Body of pancreas (tissue), 4 donors: ENCODE data around the gene SP1. TPM values are rescaled to one million over a fixed set of nuclear protein-coding genes. Genes with fewer than 3 reads are reported as not detected.

ENCODE experiments used
- ATAC-seq: fragments of 150-250 bp; one replicate; pipeline ENCODE4 v1.9.1; 2016
- DNase-seq, 4 donors: peaks; one replicate each; pipeline ENCODE4 v3.0.0-alpha.2; 2019
- H3K27ac ChIP-seq, 4 donors: fragments of 200-600 bp; sonication (generic); 1 replicate in 3 of 4; 2 replicates in 1 of 4; pipeline versions ENCODE4 v1.5.1 to v1.6.1; 2016 to 2019; ENCODE audit warnings: mild to moderate bottlenecking in 1 of 4, mixed read lengths in 1 of 4, moderate library complexity in 1 of 4
- H3K27me3 ChIP-seq, 2 donors: fragments of 200-600 bp; sonication (generic); one replicate each; pipeline ENCODE4 v1.6.0; 2016; ENCODE audit warnings: mild to moderate bottlenecking in 1 of 2
- H3K36me3 ChIP-seq, 2 donors: fragments of 200-600 bp; sonication (generic); replicated peaks in 1 of 2; 2 replicates each; pipeline ENCODE4 v1.5.1; 2016; ENCODE audit warnings: low read depth in 2 of 2; ENCODE audit not compliant: insufficient read depth in 1 of 2
- H3K4me1 ChIP-seq: fragments of 200-600 bp; sonication (generic); one replicate; pipeline ENCODE4 v1.6.0; 2016
- H3K4me3 ChIP-seq, 2 donors: fragments of 200-600 bp; sonication (generic); 1 replicate in 1 of 2; 2 replicates in 1 of 2; pipeline ENCODE4 v1.5.1; 2016 to 2019
- H3K9me3 ChIP-seq, 3 donors: fragments of 200-600 bp; sonication (generic); 1 replicate in 2 of 3; 2 replicates in 1 of 3; pipeline ENCODE4 v1.5.1; 2016
- POLR2A ChIP-seq, 3 donors: fragments of 450-650 bp; IDR thresholded peaks; one replicate each; pipeline ENCODE4 v1.6.1; 2016; ENCODE audit warnings: antibody characterized with exemption in 3 of 3, mild to moderate bottlenecking in 2 of 3
- WGBS, 2 donors: methylation state at CpG; one replicate each; pipeline ENCODE4 v1.1.5; 2017; 5-methylcytosine and 5-hydroxymethylcytosine counted together
- intact Hi-C: fragments of 100-400 bp; cut with DNase I; formaldehyde crosslinking; loops from one replicate; pipeline ENCODE4 v1.15.1; 2023
- total RNA-seq, 2 donors: library from RNA; depleted of rRNA; stranded (reverse); fragments of >200 nt; gene quantifications; one replicate each; pipeline ENCODE4 v1.1.0, GENCODE V29; 2016
- TF ChIP-seq, protein P1 (sequence below), 7 experiments: fragments of 450-650 bp in 4 of 7; fragments of 200-600 bp in 3 of 7; sonication (generic) in 3 of 7; IDR thresholded peaks; one replicate each; pipeline ENCODE4 v1.5.1; 2016 to 2019; ENCODE audit warnings: antibody characterized with exemption in 7 of 7

Gene SP1
- total RNA-seq, 2 donors from 2014 or later: 16.8 to 24.6 TPM

DNA sequence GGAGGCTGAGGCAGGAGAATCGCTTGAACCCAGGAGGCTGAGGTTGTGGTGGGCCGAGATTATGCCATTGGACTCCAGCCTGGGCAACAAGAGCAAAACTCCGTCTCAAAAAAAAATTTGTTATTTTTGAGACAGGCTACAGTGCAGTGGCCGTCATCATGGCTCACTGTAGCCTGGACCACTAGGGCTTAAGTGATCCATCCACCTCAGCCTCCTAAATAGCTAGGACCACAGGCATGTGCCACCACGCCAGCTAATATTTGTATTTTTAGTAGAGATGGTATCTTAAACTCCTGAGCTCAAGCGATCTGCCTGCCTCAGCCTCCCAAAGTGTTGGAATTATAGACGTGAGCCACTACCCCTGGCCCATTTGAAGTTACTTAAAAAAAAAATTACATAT lies 71.0 kb downstream of the SP1 start:
- WGBS, 2 donors: 66 to 75% methylated on average over 7 of the region's 7 CpGs
- intact Hi-C loops: no loop called here
- Histone ChIP-seq H3K27ac (no peak overlapping the region), H3K27me3 (no peaks in the 10 kb centered on the region), H3K36me3 (peaks cover 0 to 18% of the 10 kb centered on the region in 2 donors), H3K4me3 (no peak overlapping the region), H3K9me3 (no peaks in the 10 kb centered on the region), H3K4me1 (peaks cover 21% of the 10 kb centered on the region)
- ATAC-seq (no peak), DNase-seq (no peak)
- no peak for TF ChIP-seq POLR2A (IDR thresholded peaks at IDR 0.05)
- TF ChIP-seq, protein P1, sequence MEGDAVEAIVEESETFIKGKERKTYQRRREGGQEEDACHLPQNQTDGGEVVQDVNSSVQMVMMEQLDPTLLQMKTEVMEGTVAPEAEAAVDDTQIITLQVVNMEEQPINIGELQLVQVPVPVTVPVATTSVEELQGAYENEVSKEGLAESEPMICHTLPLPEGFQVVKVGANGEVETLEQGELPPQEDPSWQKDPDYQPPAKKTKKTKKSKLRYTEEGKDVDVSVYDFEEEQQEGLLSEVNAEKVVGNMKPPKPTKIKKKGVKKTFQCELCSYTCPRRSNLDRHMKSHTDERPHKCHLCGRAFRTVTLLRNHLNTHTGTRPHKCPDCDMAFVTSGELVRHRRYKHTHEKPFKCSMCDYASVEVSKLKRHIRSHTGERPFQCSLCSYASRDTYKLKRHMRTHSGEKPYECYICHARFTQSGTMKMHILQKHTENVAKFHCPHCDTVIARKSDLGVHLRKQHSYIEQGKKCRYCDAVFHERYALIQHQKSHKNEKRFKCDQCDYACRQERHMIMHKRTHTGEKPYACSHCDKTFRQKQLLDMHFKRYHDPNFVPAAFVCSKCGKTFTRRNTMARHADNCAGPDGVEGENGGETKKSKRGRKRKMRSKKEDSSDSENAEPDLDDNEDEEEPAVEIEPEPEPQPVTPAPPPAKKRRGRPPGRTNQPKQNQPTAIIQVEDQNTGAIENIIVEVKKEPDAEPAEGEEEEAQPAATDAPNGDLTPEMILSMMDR (IDR thresholded peaks at IDR 0.05): no peak

DNA sequence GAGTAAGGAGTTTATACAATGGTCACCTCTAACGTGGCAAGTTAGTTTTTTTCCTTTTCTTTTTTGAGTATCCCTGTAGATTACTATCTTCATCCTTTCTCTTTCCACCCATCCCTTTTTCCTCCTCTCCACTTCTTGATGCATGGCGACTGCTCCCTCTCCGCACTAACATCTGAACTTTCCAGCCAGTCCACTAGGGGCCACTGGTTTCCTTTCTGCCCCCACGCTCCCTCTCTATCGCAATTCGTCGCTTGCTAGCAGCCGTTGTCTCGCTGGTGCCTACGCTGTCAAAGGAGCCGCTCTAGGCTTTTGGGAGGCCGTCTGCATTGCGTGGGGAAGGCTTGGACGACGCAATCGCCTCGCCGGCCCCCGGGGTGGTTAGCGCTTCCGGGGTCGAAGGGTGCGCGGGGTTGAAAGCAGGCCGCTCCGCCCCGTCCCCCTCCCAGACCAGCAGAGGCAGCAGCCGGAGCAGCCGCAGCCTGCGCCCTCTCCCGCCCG lies 71.7 kb downstream of the SP1 start, which contains the start of gene PCBP2:
Gene PCBP2 (plus strand): TSS at position 442 of the 498 bp plus-strand sequence. CDS start 2,699 bp downstream, outside the sequence.
- intact Hi-C loops: no loop called here
- ATAC-seq (peak; percentile 97), DNase-seq (peak; percentile 98 to 99 (median 98))
- Histone ChIP-seq H3K36me3 (peaks cover 5 to 22% of the 10 kb centered on the region in 2 donors), H3K9me3 (no peaks in the 10 kb centered on the region), H3K27me3 (no peaks in the 10 kb centered on the region), H3K4me1 (peaks cover 19% of the 10 kb centered on the region), H3K4me3 (peak within 1 kb of the TSS; percentile 64 to 88), H3K27ac (peak within 1 kb of the TSS; percentile 66 to 98 (median 95))
- TF ChIP-seq POLR2A (IDR thresholded peaks at IDR 0.05): peak; percentile 37 to 85 (median 84)
- TF ChIP-seq, protein P1 (IDR thresholded peaks at IDR 0.05): peak; percentile 75 to 99 (median 97)
- 0% methylated on average over 10 to 28 of the region's 32 CpGs for WGBS, 2 donors

DNA sequence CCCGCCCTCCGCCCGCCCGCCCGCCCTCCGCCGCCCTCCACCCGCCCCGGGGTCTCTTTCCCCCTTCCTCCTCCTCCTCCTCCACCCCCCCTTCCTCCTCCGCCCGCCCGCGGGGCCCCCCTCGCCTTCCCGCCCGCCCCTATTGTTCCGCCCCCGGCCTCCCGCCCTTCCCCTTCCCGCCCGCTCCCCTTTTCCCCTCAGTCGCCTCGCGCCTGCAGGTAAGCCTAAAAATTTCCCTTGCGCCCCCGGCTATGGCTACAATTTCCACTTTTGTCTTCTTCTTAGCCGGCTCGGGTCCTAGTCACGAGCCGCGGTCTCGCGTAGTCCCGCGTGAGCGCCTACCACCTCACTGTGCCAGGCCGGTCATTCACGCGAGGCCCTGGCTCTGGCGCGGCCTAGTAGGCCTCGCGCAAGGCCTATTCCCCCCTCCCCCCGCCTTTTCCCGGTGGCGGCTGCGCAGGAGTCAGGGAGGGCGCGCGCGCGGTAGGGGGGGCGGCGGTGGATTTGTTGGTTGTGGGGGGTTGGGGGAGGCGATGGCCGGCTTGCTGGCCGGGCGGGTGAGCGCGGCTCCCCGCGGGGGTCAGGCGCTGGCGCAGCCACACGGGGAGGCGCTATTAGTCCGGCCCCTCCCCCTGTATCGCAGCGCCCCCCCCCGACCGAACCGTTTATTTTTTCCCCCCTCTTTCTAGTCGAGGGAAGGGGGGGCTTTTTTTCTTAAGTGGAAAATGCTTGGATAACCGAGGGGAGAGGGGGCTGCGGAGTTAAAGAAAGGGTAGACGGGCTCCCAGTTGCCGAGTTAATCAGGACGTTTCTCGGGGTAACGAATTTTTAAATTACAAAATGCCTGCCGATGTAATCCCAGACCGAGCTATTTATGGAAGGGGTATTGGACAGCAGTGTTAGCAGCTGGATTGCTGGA lies 72.4 kb downstream of the SP1 start:
- intact Hi-C loops: no loop called here
- DNase-seq (peak; percentile 87 to 93 (median 89)), ATAC-seq (peak; percentile 68)
- TF ChIP-seq, protein P1 (IDR thresholded peaks at IDR 0.05): peak in 1 of 7 experiments; percentile 18
- TF ChIP-seq POLR2A (IDR thresholded peaks at IDR 0.05): no peak
- no peaks in the 10 kb centered on the region for H3K9me3 ChIP-seq
- H3K4me1 ChIP-seq: peaks cover 19% of the 10 kb centered on the region
- peak overlapping the region; percentile 66 to 98 (median 95) for H3K27ac ChIP-seq
- no peaks in the 10 kb centered on the region for H3K27me3 ChIP-seq
- 0% methylated on average over 12 to 47 of the region's 82 CpGs for WGBS, 2 donors
- peak overlapping the region; percentile 64 to 88 for H3K4me3 ChIP-seq
- H3K36me3 ChIP-seq: peaks cover 10 to 28% of the 10 kb centered on the region in 2 donors

DNA sequence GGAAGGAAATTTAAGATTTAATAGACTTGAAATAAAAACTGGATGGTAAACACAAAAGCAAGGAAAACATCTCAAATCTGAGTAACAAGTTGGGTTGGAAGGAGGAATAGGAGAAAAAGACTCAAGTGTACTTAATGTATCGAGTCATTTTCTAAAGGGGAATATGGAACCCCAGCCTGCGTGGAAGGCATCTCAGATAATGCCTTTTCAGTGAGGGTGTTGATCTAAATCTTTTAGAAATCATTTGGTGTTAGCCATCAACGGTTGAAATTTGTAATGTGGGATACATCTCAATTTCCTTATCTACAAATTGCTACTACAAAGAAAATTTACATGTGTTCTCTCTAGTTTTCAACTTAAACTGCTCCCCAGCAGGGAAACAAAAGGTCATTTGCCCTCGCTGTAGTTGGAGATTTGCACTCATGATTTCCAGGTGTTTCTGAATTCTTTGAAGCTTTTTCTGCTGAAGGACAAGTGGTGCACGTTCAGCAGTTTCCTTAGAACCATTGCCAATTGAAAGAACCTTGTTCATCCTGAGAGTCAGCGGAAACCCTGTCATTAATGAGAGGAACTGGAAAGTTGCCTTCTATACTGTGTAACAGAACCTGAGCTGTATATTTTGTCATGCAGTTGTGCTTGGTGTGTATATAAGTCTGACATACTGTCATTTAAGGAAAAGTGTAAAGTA lies 74.1 kb downstream of the SP1 start:
- peaks cover 19% of the 10 kb centered on the region for H3K4me1 ChIP-seq
- ATAC-seq (no peak), DNase-seq (no peak)
- peaks cover 17 to 42% of the 10 kb centered on the region in 2 donors for H3K36me3 ChIP-seq
- intact Hi-C loops: no loop called here
- no peaks in the 10 kb centered on the region for H3K9me3 ChIP-seq
- H3K27ac ChIP-seq: no peak overlapping the region
- H3K4me3 ChIP-seq: no peak overlapping the region
- no peaks in the 10 kb centered on the region for H3K27me3 ChIP-seq
- WGBS, 2 donors: 14 to 16% methylated on average over 6 of the region's 6 CpGs
- TF ChIP-seq, protein P1 (IDR thresholded peaks at IDR 0.05): no peak
